Lung (tissue), 12 donors: ENCODE results near the gene PCDH10. TPM values are rescaled to one million over a fixed set of nuclear protein-coding genes. Genes with fewer than 3 reads are reported as not detected.
A peak's percentile ranks its signal among the peaks of the same experiment; 100 is the strongest.

Experiments
- ATAC-seq: fragments of 200-7000 bp; cut with Tn5 transposase; one replicate; pipeline ENCODE4 v1.9.1; 2020; ENCODE audit warnings: moderate number of reproducible peaks; ENCODE audit not compliant: insufficient read depth, low FRiP score
- DNase-seq, 3 donors: peaks; one replicate each; pipeline ENCODE4 v3.0.0-alpha.2; 2013 to 2017
- H3K27ac ChIP-seq, 2 donors: one replicate each; pipeline ENCODE4 v1.5.1; 2013; ENCODE audit warnings: mild to moderate bottlenecking in 2 of 2, moderate library complexity in 2 of 2, control low read depth in 1 of 2, inconsistent platforms in 1 of 2, low read depth in 1 of 2, low read length in 1 of 2
- H3K27me3 ChIP-seq, 3 donors: one replicate each; pipeline ENCODE4 v1.5.1; 2013; ENCODE audit warnings: low read length in 2 of 3; ENCODE audit not compliant: control insufficient read depth in 3 of 3, insufficient read depth in 3 of 3
- H3K36me3 ChIP-seq, 4 donors: one replicate each; pipeline ENCODE4 v1.5.1; 2013; ENCODE audit warnings: low read length in 4 of 4, mild to moderate bottlenecking in 1 of 4, moderate library complexity in 1 of 4; ENCODE audit not compliant: control insufficient read depth in 4 of 4, insufficient read depth in 4 of 4
- H3K4me1 ChIP-seq, 5 donors: one replicate each; pipeline ENCODE4 v1.5.1; 2013; ENCODE audit warnings: low read length in 5 of 5, mild to moderate bottlenecking in 2 of 5, moderate library complexity in 1 of 5; ENCODE audit not compliant: control insufficient read depth in 5 of 5, insufficient read depth in 5 of 5
- H3K4me3 ChIP-seq: one replicate; pipeline ENCODE4 v1.5.1; 2013; ENCODE audit warnings: mild to moderate bottlenecking, control low read depth, moderate library complexity
- H3K9ac ChIP-seq, 2 donors: one replicate each; pipeline ENCODE4 v1.5.1; 2013; ENCODE audit warnings: low read length in 2 of 2, control low read depth in 1 of 2; ENCODE audit not compliant: insufficient read depth in 1 of 2
- H3K9me3 ChIP-seq, 4 donors: one replicate each; pipeline ENCODE4 v1.5.1; 2013; ENCODE audit warnings: low read length in 3 of 4, mild to moderate bottlenecking in 1 of 4, moderate library complexity in 1 of 4; ENCODE audit not compliant: control insufficient read depth in 4 of 4, insufficient read depth in 3 of 4
- CTCF ChIP-seq: IDR thresholded peaks from 2 replicates; pipeline ENCODE4 v1.5.1; 2012; ENCODE audit warnings: mild to moderate bottlenecking; ENCODE audit errors: control extremely low read depth, extremely low read depth
- WGBS, 2 donors: extraction: QIAGEN DNeasy Blood & Tissue Kit; methylation state at CpG; one replicate each; pipeline ENCODE4 v1.1.7; 2013; 5-methylcytosine and 5-hydroxymethylcytosine counted together
- polyA plus RNA-seq, 2 donors: library from polyadenylated mRNA; stranded (reverse); fragments of 200-250 nt; gene quantifications; one replicate each; pipeline ENCODE4 v1.2.1, GENCODE V29; 2013
- total RNA-seq, 2 donors: library from RNA; depleted of rRNA in 1 of 2; stranded (reverse); fragments of >200 nt in 1 of 2; gene quantifications; one replicate each; pipeline ENCODE4 v1.2.1, GENCODE V29; 2014 to 2021
- donor health status: control.
- donor health status: control.
- donor health status: Bipolar disorder and iron deficiency.
- donor health status: healthy.
- donor health status: DM: yes; HTN: yes; CAD: no.

The PCDH10 gene
- total and polyA plus RNA-seq, 4 donors = 0.08 to 1.7 (median 0.68) TPM

GRCh38 chr4:133152831-133153481 lies 3.9 kb downstream of the PCDH10 start:
- ATAC-seq (no peak), DNase-seq (peak; percentile 15 to 37 (median 22))
- Histone ChIP-seq H3K27ac (no peak overlapping the region), H3K4me1 (peaks cover 10 to 46% (median 20%) of the 10 kb centered on the region in 5 donors), H3K4me3 (no peak overlapping the region), H3K9me3 (peaks cover 0 to 14% (median 0%) of the 10 kb centered on the region in 4 donors), H3K9ac (no peak overlapping the region), H3K36me3 (no peaks in the 10 kb centered on the region), H3K27me3 (peaks cover 2 to 72% (median 67%) of the 10 kb centered on the region in 3 donors)
- TF ChIP-seq CTCF = no peak
- WGBS, 2 donors = 4 to 5% methylated on average over 20 of the region's 20 CpGs

GRCh38 chr4:133154725-133155124 lies 5.6 kb downstream of the PCDH10 start:
- peaks cover 5 to 32% (median 13%) of the 10 kb centered on the region in 5 donors for H3K4me1 ChIP-seq
- H3K36me3 ChIP-seq = no peaks in the 10 kb centered on the region
- peaks cover 2 to 62% (median 51%) of the 10 kb centered on the region in 3 donors for H3K27me3 ChIP-seq
- DNase-seq = peak; percentile 16 to 67 (median 41)
- no peak overlapping the region for H3K9ac ChIP-seq
- ATAC-seq = no peak
- no peak for TF ChIP-seq CTCF
- no peak overlapping the region for H3K27ac ChIP-seq
- H3K9me3 ChIP-seq = peaks cover 0 to 14% (median 0%) of the 10 kb centered on the region in 4 donors
- WGBS, 2 donors = 29 to 34% methylated on average over 4 of the region's 4 CpGs
- no peak overlapping the region for H3K4me3 ChIP-seq

GRCh38 chr4:133156096-133156495 lies 7.0 kb downstream of the PCDH10 start:
- Histone ChIP-seq H3K4me3 (no peak overlapping the region), H3K36me3 (no peaks in the 10 kb centered on the region), H3K27me3 (peaks cover 2 to 49% (median 38%) of the 10 kb centered on the region in 3 donors), H3K27ac (no peak overlapping the region), H3K9me3 (peaks cover 0 to 10% (median 0%) of the 10 kb centered on the region in 4 donors), H3K9ac (no peak overlapping the region), H3K4me1 (peaks cover 0 to 19% (median 4%) of the 10 kb centered on the region in 5 donors)
- no peak for TF ChIP-seq CTCF
- WGBS, 2 donors = 89 to 95% methylated on average over 5 of the region's 5 CpGs
- no peak for ATAC-seq
- no peak for DNase-seq
